Measurements from ENCODE around the gene CHCHD6. TPM values are rescaled to one million over a fixed set of nuclear protein-coding genes. Genes with fewer than 3 reads are reported as not detected.

CHCHD6 gene
- total and polyA plus RNA-seq, 2 donors (not counting 3 experiments of a cell fraction or from before 2014, with no cell fraction given), result 8.4 to 10.1 TPM

GRCh38 chr3:126992216-126992615 lies 288.2 kb downstream of the CHCHD6 start:
- Histone ChIP-seq H3K4me1 (ENCODE audit: control insufficient read depth, extremely low read depth, insufficient read depth, low read length) (no peaks in the 10 kb centered on the region), H3K4me2 (ENCODE audit: insufficient read depth, low read length) (no peak overlapping the region), H3K4me3 (replicated peaks in 1 of 3; ENCODE audit: insufficient read depth in 1 of 3, low read depth in 1 of 3, low read length in 3 of 3) (no peak overlapping the region), H3K36me3 (ENCODE audit: control insufficient read depth in 2 of 2, extremely low read depth in 1 of 2, insufficient read depth in 2 of 2, low read length in 2 of 2) (peaks cover 0 to 2% of the 10 kb centered on the region in 2 experiments), H3K9me3 (replicated peaks; ENCODE audit: control insufficient read depth, insufficient read depth, low read length) (no peaks in the 10 kb centered on the region), H3K27ac (ENCODE audit: insufficient read depth, low read depth, low read length) (no peak overlapping the region), H3K79me2 (ENCODE audit: control insufficient read depth, insufficient read depth, low read length) (no peaks in the 10 kb centered on the region), H3K9ac (replicated peaks; ENCODE audit: extremely low read depth, insufficient read depth, low read length) (no peak overlapping the region), H4K20me1 (replicated peaks; ENCODE audit: control insufficient read depth, extremely low read depth, insufficient read depth, low read length) (no peaks in the 10 kb centered on the region), H3K9me1 (replicated peaks; ENCODE audit: control insufficient read depth, extremely low read depth, insufficient read depth, low read length) (no peaks in the 10 kb centered on the region), H2AFZ (ENCODE audit: low read depth, low read length) (no peak overlapping the region), H3K27me3 (ENCODE audit: control insufficient read depth in 2 of 2, insufficient read depth in 2 of 2, low read length in 2 of 2) (no peaks in the 10 kb centered on the region)
- dilution Hi-C loops (cut with MboI; ENCODE audit: extremely low pct_ligation_motif_present, low sequenced_read_pairs), result no loop called here
- POLR2A ChIA-PET, result no interaction called here
- TF ChIP-seq POLR2A (IDR thresholded peaks at IDR 0.05; ENCODE audit: low read depth, low read length), result no peak
- TF ChIP-seq FOS (IDR thresholded peaks at IDR 0.05; ENCODE audit: borderline replicate concordance, insufficient read depth, low read length), result no peak
- no peak for TF ChIP-seq MYC (IDR thresholded peaks at IDR 0.05; ENCODE audit: low read depth, low read length)
- no peak for TF ChIP-seq JUN (IDR thresholded peaks at IDR 0.05; ENCODE audit: borderline replicate concordance, insufficient read depth, insufficient read length, low read depth)
- DNase-seq (ENCODE audit: low read depth, low spot score), result no peak
- CTCF ChIA-PET, result interaction anchor here (1.1 to 1.2 kb wide), 2 partner anchors 8 to 10 kb away, joined by 4 read pairs; no protein-coding TSS in a partner anchor
- BruUV-seq (replicated peaks), result no TSS peak
- intact Hi-C loops (cut with micrococcal nuclease), result no loop called here
- FAIRE-seq, result no peak

DNA sequence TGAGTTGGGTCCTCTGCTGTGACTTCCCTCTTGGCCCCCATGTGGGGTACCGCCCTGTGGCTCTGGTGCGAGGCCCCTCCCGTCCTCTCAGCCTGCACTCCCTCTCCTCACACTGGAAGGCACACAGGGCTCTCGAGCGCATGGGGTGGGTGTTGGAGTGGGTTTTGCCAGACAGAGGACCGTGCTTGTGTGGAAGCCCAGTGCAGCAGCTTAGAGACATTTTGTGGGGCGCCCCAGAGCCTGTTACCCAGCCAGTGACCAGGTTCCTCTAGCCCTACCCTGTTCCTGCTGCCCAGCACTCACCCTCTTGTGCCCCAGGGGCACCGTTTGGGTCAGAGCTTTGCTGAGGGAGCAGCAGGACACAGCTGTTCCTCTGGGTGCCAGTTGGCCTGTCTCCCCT lies 288.7 kb downstream of the CHCHD6 start:
- TF ChIP-seq, protein P1, sequence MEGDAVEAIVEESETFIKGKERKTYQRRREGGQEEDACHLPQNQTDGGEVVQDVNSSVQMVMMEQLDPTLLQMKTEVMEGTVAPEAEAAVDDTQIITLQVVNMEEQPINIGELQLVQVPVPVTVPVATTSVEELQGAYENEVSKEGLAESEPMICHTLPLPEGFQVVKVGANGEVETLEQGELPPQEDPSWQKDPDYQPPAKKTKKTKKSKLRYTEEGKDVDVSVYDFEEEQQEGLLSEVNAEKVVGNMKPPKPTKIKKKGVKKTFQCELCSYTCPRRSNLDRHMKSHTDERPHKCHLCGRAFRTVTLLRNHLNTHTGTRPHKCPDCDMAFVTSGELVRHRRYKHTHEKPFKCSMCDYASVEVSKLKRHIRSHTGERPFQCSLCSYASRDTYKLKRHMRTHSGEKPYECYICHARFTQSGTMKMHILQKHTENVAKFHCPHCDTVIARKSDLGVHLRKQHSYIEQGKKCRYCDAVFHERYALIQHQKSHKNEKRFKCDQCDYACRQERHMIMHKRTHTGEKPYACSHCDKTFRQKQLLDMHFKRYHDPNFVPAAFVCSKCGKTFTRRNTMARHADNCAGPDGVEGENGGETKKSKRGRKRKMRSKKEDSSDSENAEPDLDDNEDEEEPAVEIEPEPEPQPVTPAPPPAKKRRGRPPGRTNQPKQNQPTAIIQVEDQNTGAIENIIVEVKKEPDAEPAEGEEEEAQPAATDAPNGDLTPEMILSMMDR (IDR thresholded peaks at IDR 0.05; ENCODE audit: extremely low read depth in 1 of 2, insufficient read depth in 1 of 2, low read depth in 1 of 2, low read length in 2 of 2), result no peak
- no peak for TF ChIP-seq FOS (IDR thresholded peaks at IDR 0.05; ENCODE audit: borderline replicate concordance, insufficient read depth, low read length)
- TF ChIP-seq GATA2 (IDR thresholded peaks at IDR 0.05; ENCODE audit: insufficient read depth, insufficient read length, low read depth, low read length), result no peak
- TF ChIP-seq JUN (IDR thresholded peaks at IDR 0.05; ENCODE audit: borderline replicate concordance, insufficient read depth, insufficient read length, low read depth), result no peak
- intact Hi-C loops (cut with micrococcal nuclease) (no loop called here), dilution Hi-C loops (cut with MboI; ENCODE audit: extremely low pct_ligation_motif_present, low sequenced_read_pairs) (no loop called here)
- ChIA-PET CTCF (interaction anchor here (1.1 to 1.2 kb wide), 2 partner anchors 7 to 9 kb away, joined by 4 read pairs; no protein-coding TSS in a partner anchor), POLR2A (no interaction called here)
- no peaks in the 10 kb centered on the region for H3K27me3 ChIP-seq (ENCODE audit: control insufficient read depth in 2 of 2, insufficient read depth in 2 of 2, low read length in 2 of 2)
- FAIRE-seq, result no peak
- no TSS peak for BruUV-seq (replicated peaks)
- H3K27ac ChIP-seq (ENCODE audit: insufficient read depth, low read depth, low read length), result no peak overlapping the region
- no peak overlapping the region for H3K4me2 ChIP-seq (ENCODE audit: insufficient read depth, low read length)
- DNase-seq (ENCODE audit: low read depth, low spot score), result no peak
- H3K36me3 ChIP-seq (ENCODE audit: control insufficient read depth in 2 of 2, extremely low read depth in 1 of 2, insufficient read depth in 2 of 2, low read length in 2 of 2), result peaks cover 0 to 2% of the 10 kb centered on the region in 2 experiments
- no peaks in the 10 kb centered on the region for H4K20me1 ChIP-seq (replicated peaks; ENCODE audit: control insufficient read depth, extremely low read depth, insufficient read depth, low read length)
- no peaks in the 10 kb centered on the region for H3K4me1 ChIP-seq (ENCODE audit: control insufficient read depth, extremely low read depth, insufficient read depth, low read length)
- no peak overlapping the region for H3K9ac ChIP-seq (replicated peaks; ENCODE audit: extremely low read depth, insufficient read depth, low read length)
- H2AFZ ChIP-seq (ENCODE audit: low read depth, low read length), result no peak overlapping the region
- no peaks in the 10 kb centered on the region for H3K9me3 ChIP-seq (replicated peaks; ENCODE audit: control insufficient read depth, insufficient read depth, low read length)
- no peaks in the 10 kb centered on the region for H3K9me1 ChIP-seq (replicated peaks; ENCODE audit: control insufficient read depth, extremely low read depth, insufficient read depth, low read length)
- H3K79me2 ChIP-seq (ENCODE audit: control insufficient read depth, insufficient read depth, low read length), result no peaks in the 10 kb centered on the region
- H3K4me3 ChIP-seq (replicated peaks in 1 of 3; ENCODE audit: insufficient read depth in 1 of 3, low read depth in 1 of 3, low read length in 3 of 3), result no peak overlapping the region

All from endothelial cell of umbilical vein (primary cell).